ENCODE data around the gene CFAP206. TPM values are rescaled to one million over a fixed set of nuclear protein-coding genes. Genes with fewer than 3 reads are reported as not detected.

The CFAP206 gene, protein sequence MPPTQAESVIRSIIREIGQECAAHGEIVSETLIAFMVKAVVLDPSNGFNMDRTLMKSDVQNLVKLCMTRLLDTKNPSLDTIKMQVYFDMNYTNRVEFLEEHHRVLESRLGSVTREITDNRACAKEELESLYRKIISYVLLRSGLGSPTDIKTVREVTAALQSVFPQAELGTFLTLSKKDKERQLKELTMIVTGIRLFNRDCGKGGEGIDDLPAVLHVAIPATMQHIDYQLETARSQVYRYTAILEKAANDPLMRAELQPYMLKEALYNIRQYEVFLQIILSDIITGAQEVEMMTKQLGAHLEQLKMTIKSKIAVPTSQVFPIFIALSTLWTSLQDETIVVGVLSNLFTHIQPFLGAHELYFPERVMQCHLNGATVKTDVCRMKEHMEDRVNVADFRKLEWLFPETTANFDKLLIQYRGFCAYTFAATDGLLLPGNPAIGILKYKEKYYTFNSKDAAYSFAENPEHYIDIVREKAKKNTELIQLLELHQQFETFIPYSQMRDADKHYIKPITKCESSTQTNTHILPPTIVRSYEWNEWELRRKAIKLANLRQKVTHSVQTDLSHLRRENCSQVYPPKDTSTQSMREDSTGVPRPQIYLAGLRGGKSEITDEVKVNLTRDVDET
- under 1 TPM in 1 of 2 donors, not detected in 1; 0.48 TPM for total RNA-seq
- long read RNA-seq, donor 1, result 0 reads
- long read RNA-seq, donor 2, partial matches to known transcripts, result 0 of 1 reads
- long read RNA-seq, donor 2, other reads (novel, unspliced or antisense), result 0 of 1 reads

DNA sequence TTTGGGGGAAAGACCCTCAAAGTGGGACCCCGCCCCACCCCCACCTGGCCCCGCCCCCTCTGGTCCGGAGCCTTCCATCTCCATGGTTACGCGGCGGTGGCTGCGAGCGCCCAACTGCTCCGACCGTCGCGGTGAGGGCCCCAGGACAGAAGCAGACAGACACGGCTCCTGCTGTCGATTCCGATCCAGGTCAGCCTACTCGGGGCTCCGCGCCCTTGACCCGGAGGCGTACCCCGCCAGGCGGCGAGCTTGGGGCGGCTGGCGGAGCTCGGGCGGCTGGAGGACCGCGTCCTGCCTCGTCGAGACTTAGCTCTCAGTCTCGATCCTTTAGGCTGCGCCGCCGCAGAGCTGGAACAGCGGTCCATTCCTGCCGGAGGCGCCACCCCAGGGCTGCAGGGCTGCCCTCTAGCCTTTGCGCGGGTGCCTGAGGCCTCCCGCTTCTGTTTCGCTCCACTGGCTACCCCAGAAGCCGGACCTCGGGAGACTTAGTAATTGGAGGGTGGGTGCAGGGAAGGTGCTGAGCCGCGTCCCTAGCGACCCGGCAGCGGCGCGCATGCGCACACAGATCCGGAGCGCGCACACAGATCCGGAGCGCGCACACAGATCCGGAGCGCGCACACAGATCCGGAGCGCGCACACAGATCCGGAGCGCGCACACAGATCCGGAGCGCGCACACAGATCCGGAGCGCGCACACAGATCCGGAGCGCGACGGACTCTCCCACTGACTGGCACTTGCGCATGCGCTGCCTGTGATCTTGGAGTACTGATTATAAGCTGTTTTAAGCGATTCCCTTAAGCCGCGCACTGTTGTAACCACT, at the start of gene CFAP206:
TSS of gene CFAP206 (plus strand) at position 72 of the 820 bp plus-strand sequence. CDS start 1,868 bp downstream, outside the sequence.
- DNase-seq (ENCODE audit: low spot score), result peak; percentile 94
- intact Hi-C loops (cut with DNase I), result no loop called here

DNA sequence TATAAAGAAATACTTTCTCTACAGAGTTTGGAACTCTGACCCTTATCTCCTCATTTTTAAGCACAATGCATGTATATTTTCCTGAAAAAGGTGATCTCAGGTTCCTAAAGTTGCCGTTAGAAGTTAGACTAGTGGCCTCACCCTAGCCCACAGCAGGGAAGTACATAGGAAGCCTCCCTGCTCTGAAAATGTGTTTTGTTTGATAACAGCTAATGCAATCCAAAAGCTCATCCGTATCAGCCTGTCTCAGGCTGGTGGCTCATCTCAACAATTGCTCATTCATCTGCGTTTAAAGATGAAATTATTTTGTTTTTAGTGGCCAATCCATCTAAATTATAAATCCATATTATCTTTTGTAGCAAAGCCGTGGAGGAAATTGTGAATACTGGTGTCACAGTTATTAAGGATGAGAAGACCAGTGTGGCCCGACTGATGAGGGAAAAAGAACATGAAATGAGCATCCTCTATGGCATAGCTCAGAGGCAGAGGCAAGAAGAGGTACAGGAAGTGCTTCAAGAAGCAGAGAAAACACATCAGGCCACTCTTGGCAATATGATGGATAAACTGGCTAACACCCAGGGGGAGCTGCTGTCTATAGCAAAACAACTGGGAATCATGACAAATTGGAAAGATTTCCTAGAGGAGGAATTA, 43.0 kb upstream of the CFAP206 start:
- intact Hi-C loops (cut with DNase I), result no loop called here
- DNase-seq (ENCODE audit: low spot score), result no peak

DNA sequence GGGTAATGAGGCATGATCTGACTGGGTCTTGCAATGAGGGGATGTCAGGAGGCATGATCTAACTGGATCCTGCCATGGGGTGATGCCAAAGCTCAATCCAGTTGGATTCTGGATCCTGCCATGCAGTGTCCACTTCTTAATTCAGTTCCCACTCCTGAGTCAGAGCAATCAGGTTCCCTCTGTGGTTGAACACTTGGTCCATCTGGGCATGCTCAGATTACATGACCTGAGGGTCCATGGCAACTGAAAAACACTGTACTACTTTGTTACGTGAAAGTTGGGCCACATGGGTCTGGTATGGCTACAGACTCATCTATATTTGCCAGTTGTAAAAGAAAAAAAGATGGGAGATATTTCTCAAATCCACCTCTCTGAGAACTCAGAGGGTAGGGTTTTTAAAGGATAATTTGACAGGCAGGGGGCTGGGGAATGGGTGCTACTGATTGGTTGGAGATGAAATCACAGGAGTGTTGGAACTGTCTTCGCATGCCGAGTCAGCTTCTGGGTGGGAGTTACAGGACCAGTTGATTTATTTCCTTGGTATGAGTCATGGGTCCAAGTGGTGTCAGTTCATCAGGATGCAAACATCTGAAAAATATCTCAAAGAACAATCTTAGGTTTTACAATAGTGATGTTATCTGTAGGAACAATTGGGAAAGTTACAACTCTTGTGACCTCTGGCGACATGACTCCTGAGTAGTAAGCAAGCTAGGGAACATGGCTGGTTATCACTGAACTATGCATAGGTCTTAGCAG, 41.5 kb upstream of the CFAP206 start:
- intact Hi-C loops (cut with DNase I), result no loop called here

DNA sequence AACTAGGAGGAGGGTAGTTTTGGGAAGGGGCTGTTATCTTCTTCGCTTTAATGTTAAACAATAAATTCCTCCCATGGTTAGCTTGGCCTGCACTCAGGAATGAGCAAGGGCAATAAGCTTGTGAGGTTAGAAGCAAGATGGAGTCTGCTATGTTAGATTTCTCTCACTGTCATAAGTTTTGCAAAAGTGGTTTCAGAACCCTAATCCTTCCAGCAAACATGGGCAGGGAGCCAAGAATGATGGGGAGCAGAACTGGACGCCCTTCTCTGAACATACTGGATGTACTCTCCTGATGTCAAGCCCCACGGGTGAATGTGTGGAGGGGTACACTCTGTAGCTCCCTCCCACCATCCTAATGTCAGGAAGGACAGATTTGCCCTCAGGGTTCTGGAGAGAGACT, 40.9 kb upstream of the CFAP206 start:
- intact Hi-C loops (cut with DNase I), result no loop called here
- no peak for DNase-seq (ENCODE audit: low spot score)

More for the DNA sequence above, 41.5 kb upstream of the CFAP206 start:
- no peak for DNase-seq (ENCODE audit: low spot score)

DNA sequence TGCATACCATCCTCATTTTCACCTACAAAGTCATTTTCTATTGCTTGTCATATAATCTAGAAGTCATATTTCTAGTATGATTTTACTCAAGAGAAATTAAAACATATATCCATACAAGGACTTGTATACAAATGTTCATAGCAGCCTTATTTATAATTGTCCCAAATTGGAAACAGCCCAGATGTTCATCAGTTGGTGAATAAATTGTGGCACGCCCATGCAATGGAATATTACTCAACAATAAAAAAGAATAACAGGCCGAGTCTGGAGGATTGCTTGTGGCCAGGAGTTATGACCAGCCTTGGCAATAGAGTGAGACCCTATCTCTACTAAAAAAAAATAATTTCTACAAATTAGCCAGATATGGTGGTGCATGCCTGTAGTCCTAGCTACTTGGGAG, 34.4 kb upstream of the CFAP206 start:
- intact Hi-C loops (cut with DNase I), result no loop called here
- no peak for DNase-seq (ENCODE audit: low spot score)

DNA sequence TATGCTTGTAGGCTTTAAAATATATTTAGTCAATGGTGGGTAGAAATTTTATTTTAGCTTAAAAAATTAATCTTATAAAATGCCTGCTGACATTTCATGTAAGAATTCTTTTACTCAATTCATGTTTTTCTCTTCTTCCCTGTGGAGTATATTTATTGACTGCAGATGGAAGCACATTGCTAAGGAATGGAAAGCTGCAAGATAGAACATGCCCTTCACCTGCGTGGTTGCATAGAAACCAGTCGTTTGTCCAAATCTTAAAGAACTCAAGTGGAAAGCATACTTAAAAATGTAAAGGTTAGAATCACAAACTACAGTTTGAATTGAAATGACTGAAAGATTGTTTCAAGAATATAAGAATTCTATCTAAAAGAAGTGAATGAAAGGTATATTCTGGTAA, 32.5 kb upstream of the CFAP206 start:
- intact Hi-C loops (cut with DNase I), result no loop called here
- no peak for DNase-seq (ENCODE audit: low spot score)

DNA sequence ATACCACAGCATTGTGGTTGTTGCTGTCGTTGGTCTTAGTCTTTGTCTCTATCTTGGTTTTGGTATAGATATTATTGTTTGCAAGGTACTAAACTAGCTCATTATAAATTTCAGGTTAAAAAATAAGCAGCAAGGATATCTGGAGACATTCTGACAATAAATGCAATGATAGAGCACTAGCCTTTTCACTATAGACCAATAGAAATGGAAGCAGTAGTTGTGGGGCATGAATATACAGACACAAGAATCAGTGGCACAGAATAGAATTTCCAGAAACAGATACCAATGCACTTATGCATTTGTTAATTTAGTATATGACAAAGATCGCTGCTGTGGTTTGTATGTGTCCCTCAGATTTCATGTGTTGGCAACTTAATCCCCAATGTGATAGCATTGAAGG, 31.1 kb upstream of the CFAP206 start:
- DNase-seq (ENCODE audit: low spot score), result no peak
- intact Hi-C loops (cut with DNase I), result no loop called here

DNA sequence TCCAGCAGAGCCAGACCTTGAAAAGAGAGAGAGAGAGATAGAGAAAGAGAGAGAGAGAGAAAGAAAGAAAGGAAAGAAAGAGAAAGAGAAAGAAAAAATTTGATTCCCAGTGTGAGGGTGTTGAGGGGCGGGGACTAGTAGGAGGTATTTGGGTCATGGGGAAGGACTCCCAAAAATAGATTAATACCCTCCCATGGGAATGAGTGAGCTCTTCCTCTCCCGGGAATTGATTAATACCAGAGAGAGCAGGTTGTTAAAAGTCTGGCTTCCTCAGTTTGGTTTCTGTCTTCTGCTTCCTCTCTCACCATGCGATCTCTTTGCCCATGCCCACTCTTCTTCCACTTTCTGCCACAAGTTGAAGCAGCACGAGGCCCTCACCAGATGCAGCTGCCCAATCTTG, 28.8 kb upstream of the CFAP206 start:
- intact Hi-C loops (cut with DNase I), result no loop called here
- no peak for DNase-seq (ENCODE audit: low spot score)

DNA sequence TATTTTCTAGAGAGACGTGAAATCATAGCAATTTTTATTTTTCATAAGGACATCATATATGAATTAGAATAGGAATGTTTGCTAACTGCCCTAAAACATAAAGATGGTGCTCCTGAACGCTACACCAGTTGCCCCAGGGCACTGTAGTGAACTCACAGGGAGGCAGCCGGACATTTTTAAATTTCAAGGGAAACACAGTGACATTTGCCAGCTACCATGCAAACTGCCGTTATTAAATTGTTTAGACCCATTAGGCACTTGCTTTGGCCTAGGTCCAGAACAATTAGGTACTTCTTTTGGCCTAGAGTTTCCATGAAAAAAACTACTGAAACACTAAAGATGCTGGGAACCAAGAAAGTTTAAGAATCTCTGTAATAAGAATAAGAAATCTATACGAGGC, 24.9 kb upstream of the CFAP206 start:
- no peak for DNase-seq (ENCODE audit: low spot score)
- intact Hi-C loops (cut with DNase I), result no loop called here

DNA sequence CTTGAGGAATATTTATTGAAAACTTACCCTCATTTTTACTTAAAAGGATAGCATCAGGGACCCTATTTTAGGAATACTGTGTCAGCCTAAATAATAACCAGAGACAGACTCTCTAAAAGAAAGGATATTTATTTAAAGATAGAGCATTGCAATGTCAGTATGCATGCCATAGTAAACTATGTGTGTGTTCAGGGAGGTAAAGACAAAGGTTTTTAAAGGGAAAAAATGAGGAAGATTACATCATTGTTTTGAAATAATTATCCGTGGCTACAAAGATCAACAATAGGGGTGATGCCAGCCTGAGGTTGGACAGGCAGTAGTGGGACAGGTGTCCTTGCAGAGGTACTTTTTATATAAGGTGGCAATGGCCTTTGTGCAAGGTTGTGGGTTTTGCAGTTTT, 23.7 kb upstream of the CFAP206 start:
- DNase-seq (ENCODE audit: low spot score), result no peak
- intact Hi-C loops (cut with DNase I), result no loop called here

DNA sequence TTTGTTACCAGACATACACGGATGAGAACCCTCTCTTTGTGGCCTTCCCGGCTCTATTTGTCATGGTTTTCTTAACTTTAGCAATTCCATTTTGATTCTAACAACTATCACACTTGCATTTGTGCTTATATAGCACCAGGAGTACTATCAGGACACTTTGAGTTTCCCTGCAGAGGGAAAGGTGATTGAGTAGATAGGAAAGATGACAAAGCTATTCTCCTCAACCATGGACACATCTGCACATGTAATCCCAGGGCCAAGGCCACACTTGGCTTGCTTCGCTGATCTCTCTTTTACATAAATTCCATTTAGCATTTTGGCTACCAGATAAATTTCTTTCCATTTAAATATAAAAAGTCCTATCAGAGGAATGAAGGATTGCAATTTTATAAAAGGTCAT, 23.3 kb upstream of the CFAP206 start:
- intact Hi-C loops (cut with DNase I), result no loop called here
- DNase-seq (ENCODE audit: low spot score), result no peak

DNA sequence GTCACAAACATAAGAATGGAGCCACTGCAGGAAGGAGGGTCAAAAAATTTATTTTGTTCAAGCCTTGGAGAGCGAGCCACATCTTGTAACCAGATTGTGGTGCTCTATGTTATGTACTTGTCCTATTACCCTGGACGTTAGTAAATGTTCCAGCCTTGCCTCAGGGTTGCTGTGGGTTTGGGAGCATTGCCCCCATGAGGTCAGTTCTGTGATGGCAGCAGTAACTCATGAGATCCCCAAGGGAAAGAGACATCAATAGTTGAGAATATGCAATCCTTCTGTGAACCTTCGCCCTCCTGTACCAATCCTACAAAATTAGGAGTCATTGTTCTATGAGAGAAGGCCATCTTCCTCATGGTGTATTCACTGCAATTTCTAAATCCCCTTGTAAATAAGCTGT, 16.4 kb upstream of the CFAP206 start:
- DNase-seq (ENCODE audit: low spot score), result no peak
- intact Hi-C loops (cut with DNase I), result loop anchor here in 1 of 2 donors (10.0 kb wide), 1 partner anchor 1483 kb away; no protein-coding TSS in a partner anchor

DNA sequence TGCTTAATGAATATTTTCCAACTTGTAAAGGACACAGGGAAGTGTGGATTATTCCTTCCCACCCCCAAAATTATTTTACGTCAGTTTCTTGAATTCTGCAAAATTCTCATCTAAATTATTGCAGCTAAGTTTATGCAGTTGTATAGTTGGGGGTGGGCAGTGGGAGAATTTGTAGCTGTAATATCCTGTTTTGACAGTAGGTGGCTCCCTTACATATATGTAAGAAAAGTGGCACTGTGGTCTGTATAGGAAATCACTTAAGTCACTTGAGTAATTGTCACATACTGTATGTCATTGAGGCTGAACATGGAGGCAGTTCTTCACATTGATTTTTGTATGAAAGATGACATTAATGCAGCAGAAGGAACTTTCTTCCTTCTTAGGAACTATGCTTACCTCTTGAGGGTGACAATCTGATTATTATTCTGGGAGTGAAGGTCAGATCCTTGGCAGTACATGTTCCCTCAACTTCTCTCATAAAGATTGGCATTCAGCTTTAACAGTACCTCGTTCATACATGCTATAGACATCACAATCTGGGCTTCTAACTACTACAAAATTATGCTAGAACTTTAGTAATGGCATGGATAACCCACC, 14.6 kb upstream of the CFAP206 start:
- no peak for DNase-seq (ENCODE audit: low spot score)
- intact Hi-C loops (cut with DNase I), result loop anchor here in 1 of 2 donors (10.0 kb wide), 1 partner anchor 1482 kb away; no protein-coding TSS in a partner anchor

DNA sequence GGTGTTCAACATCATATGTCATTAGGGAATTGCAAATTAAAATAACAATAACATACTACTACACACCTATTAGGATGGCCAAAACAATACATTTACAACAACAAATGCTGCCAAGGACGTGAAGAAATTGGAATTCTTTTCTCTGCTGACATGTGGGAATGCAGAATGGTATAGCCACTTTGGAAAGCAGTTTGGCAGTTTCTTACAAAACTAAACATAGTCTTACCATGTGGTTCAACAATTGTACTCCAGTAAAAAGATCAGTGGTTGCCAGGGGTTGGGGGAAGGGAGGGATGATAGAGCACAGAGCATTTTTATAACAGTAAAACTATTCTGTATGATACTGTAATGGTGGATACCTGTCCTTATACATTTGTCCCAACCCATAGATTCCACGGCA, 12.3 kb upstream of the CFAP206 start:
- DNase-seq (ENCODE audit: low spot score), result no peak
- intact Hi-C loops (cut with DNase I), result loop anchor here in 1 of 2 donors (10.0 kb wide), 1 partner anchor 1479 kb away; no protein-coding TSS in a partner anchor

DNA sequence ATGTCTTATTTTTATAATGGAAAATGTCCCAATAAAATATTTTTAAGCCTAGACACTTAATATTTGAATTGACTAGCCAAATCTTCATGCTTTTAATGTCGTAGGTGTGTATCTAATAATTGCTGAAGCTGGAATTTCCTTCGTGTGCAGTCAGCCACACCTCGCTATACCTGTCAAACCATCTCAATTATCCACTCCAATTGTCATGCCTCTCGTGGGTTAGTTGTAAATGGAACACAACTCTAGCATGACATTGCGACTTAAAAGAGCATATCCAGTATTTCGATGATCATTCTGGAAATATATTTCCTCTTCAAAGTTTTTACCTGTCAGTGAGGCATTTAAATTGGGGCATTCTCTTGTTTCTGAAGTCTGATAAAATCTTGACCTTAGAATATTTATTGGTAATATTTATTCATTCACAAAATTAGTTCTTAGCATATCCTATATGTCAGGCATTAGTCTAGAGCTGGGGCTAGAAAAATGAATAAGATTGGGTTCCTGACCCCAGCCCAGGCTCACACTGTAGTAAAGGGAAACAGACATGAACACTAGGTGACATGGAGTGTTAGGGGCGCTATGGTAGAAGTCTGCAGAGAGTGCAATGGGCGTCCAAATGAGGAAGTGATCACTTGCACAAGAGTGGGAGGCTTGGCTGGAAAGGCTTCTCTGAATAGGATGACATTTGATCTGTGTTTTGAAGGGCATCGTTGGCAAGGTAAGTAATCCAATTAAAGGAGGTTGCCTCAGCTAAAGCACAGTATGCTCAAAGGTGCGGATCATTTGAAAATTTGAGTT, 11.0 kb upstream of the CFAP206 start:
- intact Hi-C loops (cut with DNase I), result loop anchor here in 1 of 2 donors (10.0 kb wide), 1 partner anchor 1478 kb away; no protein-coding TSS in a partner anchor
- no peak for DNase-seq (ENCODE audit: low spot score)

DNA sequence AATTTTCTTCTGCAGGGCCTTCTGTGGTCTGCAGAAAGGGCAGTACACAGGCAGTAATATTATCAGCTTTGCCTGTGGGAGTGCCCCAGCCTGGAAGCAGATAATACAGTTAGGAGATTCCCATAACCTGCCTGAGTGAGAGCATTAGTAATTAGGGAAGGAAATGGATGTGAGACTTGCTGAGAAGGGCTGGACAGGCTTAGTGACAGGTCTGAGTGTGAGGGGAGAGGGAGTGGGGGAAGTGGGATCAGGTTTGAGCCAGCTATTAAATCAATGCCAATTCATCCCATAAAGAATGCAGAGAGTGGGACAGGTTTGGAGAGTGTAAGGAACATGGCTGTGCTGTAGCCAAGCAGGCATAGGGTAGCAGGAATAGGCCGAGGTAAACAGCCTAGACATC, 10.1 kb upstream of the CFAP206 start:
- intact Hi-C loops (cut with DNase I), result loop anchor here in 1 of 2 donors (10.0 kb wide), 1 partner anchor 1477 kb away; no protein-coding TSS in a partner anchor
- no peak for DNase-seq (ENCODE audit: low spot score)

DNA sequence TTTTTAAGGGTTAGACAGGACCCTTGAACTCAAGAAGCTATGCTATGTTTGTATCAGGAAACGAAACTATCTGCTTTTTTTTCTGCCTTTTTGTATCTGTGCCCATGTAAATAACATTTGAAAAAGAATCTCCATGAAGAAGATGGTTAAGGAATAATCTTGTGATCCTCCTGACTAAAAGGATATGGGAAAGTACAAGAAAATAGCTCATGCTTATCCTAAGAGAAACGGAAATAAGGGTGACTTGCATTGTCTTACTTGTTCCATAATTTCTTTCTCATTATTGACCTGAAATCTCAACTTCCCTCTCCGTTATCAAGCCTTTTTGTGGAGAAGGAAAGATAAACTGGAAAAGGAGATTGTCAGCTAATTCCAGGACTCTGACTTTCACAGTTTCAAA, 5.9 kb upstream of the CFAP206 start:
- DNase-seq (ENCODE audit: low spot score), result no peak
- intact Hi-C loops (cut with DNase I), result no loop called here

Measured in posterior vena cava (tissue), 2 donors.